HG03108 (cell line): ENCODE measurements around the gene AGA.

ENCODE experiments used
- ATAC-seq: cut with Tn5 transposase; IDR thresholded peaks from one replicate; pipeline ENCODE4 v1.9.1; 2021; ENCODE audit warnings: moderate library complexity; ENCODE audit not compliant: unreplicated experiment

Gene AGA

GRCh38 chr4:177441803-177442622 is at the start of gene AGA:
Gene AGA, minus strand, starts transcription at chr4:177442437. Its CDS starts 62 bp downstream, at chr4:177442375.
- ATAC-seq: peak; percentile 89

GRCh38 chr4:177492022-177492421 is 49.8 kb upstream of the AGA start:
- ATAC-seq: no peak

- ATAC-seq: no peak
These were observed 48.5 kb upstream of the AGA start for GRCh38 chr4:177490769-177491168.

- no peak for ATAC-seq
These were observed 47.4 kb upstream of the AGA start for GRCh38 chr4:177489471-177490246.

- no peak for ATAC-seq
These were observed 45.7 kb upstream of the AGA start for GRCh38 chr4:177487977-177488376.

- ATAC-seq: no peak
These were observed 43.3 kb upstream of the AGA start for GRCh38 chr4:177485528-177485927.

GRCh38 chr4:177484613-177485021 is 42.4 kb upstream of the AGA start:
- no peak for ATAC-seq

- ATAC-seq: no peak
These were observed 41.5 kb upstream of the AGA start for GRCh38 chr4:177483760-177484159.

GRCh38 chr4:177483271-177483670 is 41.0 kb upstream of the AGA start:
- ATAC-seq: no peak

- ATAC-seq: no peak
These were observed 40.1 kb upstream of the AGA start for GRCh38 chr4:177482367-177482766.

GRCh38 chr4:177480795-177481194 is 38.6 kb upstream of the AGA start:
- no peak for ATAC-seq

- ATAC-seq: no peak
These were observed 36.8 kb upstream of the AGA start for GRCh38 chr4:177479063-177479462.

GRCh38 chr4:177478496-177478895 is 36.3 kb upstream of the AGA start:
- no peak for ATAC-seq

- ATAC-seq: no peak
These were observed 31.8 kb upstream of the AGA start for GRCh38 chr4:177473991-177474390.

GRCh38 chr4:177464026-177464425 is 21.8 kb upstream of the AGA start:
- ATAC-seq: no peak

GRCh38 chr4:177461606-177462005 is 19.4 kb upstream of the AGA start:
- ATAC-seq: no peak

- no peak for ATAC-seq
These were observed 18.2 kb upstream of the AGA start for GRCh38 chr4:177460460-177460859.

- ATAC-seq: no peak
These were observed 13.3 kb upstream of the AGA start for GRCh38 chr4:177455561-177455970.

- no peak for ATAC-seq
These were observed 10.9 kb upstream of the AGA start for GRCh38 chr4:177453116-177453515.

GRCh38 chr4:177451108-177451500 is 8.9 kb upstream of the AGA start:
- no peak for ATAC-seq

GRCh38 chr4:177450426-177451107 is 8.3 kb upstream of the AGA start:
- ATAC-seq: no peak

GRCh38 chr4:177448850-177449249 is 6.6 kb upstream of the AGA start:
- no peak for ATAC-seq
